ENCODE measurements around the gene MAP3K7.

MAP3K7 gene

GRCh38 chr6:90610301-90610750 is 23.5 kb upstream of the MAP3K7 start:
- no peak overlapping the region for H3K27ac ChIP-seq
- no peak for TF ChIP-seq CTCF (conservative IDR thresholded peaks at IDR 0.05)

- no peak for TF ChIP-seq CTCF (conservative IDR thresholded peaks at IDR 0.05)
These were observed 19.0 kb upstream of the MAP3K7 start for GRCh38 chr6:90605749-90606340.

GRCh38 chr6:90604546-90604945 is 17.7 kb upstream of the MAP3K7 start:
- TF ChIP-seq CTCF (conservative IDR thresholded peaks at IDR 0.05): no peak
- no peak overlapping the region for H3K27ac ChIP-seq

More at GRCh38 chr6:90605749-90606340, 19.0 kb upstream of the MAP3K7 start:
- no peak overlapping the region for H3K27ac ChIP-seq

GRCh38 chr6:90599151-90599550 is 12.3 kb upstream of the MAP3K7 start:
- TF ChIP-seq CTCF (conservative IDR thresholded peaks at IDR 0.05): no peak
- no peak overlapping the region for H3K27ac ChIP-seq

- no peak overlapping the region for H3K27ac ChIP-seq
- TF ChIP-seq CTCF (conservative IDR thresholded peaks at IDR 0.05): no peak
These were observed 11.5 kb upstream of the MAP3K7 start for GRCh38 chr6:90598192-90598951.

- no peak for TF ChIP-seq CTCF (conservative IDR thresholded peaks at IDR 0.05)
- H3K27ac ChIP-seq: no peak overlapping the region
These were observed 10.2 kb upstream of the MAP3K7 start for GRCh38 chr6:90596967-90597539.

GRCh38 chr6:90595854-90596253 is 9.0 kb upstream of the MAP3K7 start:
- no peak overlapping the region for H3K27ac ChIP-seq
- no peak for TF ChIP-seq CTCF (conservative IDR thresholded peaks at IDR 0.05)
